Measurements from ENCODE around the gene KCNMB2.

DNA sequence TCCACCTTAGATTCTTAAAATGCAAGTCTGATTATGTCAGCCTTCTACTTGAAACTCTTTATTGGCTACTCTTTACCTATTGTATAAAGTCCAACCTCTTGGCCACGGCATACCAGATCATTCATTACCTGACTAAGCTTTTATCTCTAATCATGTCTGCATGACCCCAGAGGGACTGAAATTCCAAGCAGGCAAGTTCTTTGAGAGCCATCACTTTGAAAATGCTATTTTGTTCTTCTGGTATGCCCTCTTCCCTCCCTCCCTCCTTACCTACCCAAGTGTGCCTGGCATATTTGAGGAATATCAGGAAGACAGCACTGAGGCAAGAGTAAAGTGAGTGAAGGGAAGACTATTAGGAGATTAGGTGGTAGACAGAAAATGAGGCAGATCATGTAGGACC is 57.5 kb downstream of the KCNMB2 start:
- TF ChIP-seq, protein P1, sequence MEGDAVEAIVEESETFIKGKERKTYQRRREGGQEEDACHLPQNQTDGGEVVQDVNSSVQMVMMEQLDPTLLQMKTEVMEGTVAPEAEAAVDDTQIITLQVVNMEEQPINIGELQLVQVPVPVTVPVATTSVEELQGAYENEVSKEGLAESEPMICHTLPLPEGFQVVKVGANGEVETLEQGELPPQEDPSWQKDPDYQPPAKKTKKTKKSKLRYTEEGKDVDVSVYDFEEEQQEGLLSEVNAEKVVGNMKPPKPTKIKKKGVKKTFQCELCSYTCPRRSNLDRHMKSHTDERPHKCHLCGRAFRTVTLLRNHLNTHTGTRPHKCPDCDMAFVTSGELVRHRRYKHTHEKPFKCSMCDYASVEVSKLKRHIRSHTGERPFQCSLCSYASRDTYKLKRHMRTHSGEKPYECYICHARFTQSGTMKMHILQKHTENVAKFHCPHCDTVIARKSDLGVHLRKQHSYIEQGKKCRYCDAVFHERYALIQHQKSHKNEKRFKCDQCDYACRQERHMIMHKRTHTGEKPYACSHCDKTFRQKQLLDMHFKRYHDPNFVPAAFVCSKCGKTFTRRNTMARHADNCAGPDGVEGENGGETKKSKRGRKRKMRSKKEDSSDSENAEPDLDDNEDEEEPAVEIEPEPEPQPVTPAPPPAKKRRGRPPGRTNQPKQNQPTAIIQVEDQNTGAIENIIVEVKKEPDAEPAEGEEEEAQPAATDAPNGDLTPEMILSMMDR (IDR thresholded peaks at IDR 0.05 in 4 of 5, conservative IDR thresholded peaks at IDR 0.05 in 1 of 5), result no peak
- no peak for TF ChIP-seq POLR2A (IDR thresholded peaks at IDR 0.05)

Measured in gastrocnemius medialis (tissue), 4 donors.